K562 (cell line): ENCODE results near the gene MOCOS. TPM values are rescaled to one million over a fixed set of nuclear protein-coding genes. Genes with fewer than 3 reads are reported as not detected.
A peak's percentile ranks its signal among the peaks of the same experiment; 100 is the strongest.

Experiments used
- ATAC-seq: fragments of 200-7000 bp; cut with Tn5 transposase; 3 replicates; pipeline ENCODE4 v1.9.1; 2020; ENCODE audit warnings: moderate library complexity
- BruUV-seq: library from RNA; stranded (reverse); fragments of 400-500 nt; replicated peaks from 2 replicates; lab custom pipeline; 2021; lab: Mats Ljungman, UMichigan
- CTCF ChIA-PET: fragments of 300-600 bp; formaldehyde crosslinking; extraction: SDS; loops from one replicate; lab custom pipeline; 2021; ENCODE audit warnings: low intra/inter-chr PET ratio; lab: Yijun Ruan, JAX
- POLR2A ChIA-PET: fragments of 300-600, 350-650 bp; sonication (Branson Sonifier 250); formaldehyde crosslinking; extraction: SDS; loops from one replicate; lab custom pipeline; 2021; ENCODE audit warnings: antibody characterized with exemption, inconsistent platforms; lab: Yijun Ruan, JAX
- DNase-seq, 4 experiments: peaks; one replicate each; pipeline versions ENCODE4 v3.0.0 to v3.0.0-alpha.2; 2011 to 2018; ENCODE audit warnings: low spot score in 3 of 4, mixed read lengths in 3 of 4; ENCODE audit errors: extremely low read depth in 1 of 4
- FAIRE-seq: peaks from 2 replicates; lab custom pipeline; 2011; peaks lifted over from hg19 to GRCh38; lab: Jason Lieb, UNC
- H2AFZ ChIP-seq: 2 replicates; pipeline ENCODE4 v1.6.0; 2011; ENCODE audit warnings: low read depth, low read length, control low read depth, inconsistent platforms
- H3K27ac ChIP-seq: fragments of 200-600 bp; 3 replicates; pipeline ENCODE4 v1.8.0; 2011; ENCODE audit warnings: low read depth, mild to moderate bottlenecking, control low read depth, inconsistent platforms, low read length, moderate library complexity, mixed read lengths; ENCODE audit errors: extremely low read depth
- H3K27me3 ChIP-seq, 2 experiments: fragments of 300-600 bp in 1 of 2; 2 replicates in 1 of 2; 3 replicates in 1 of 2; pipeline versions ENCODE4 v1.6.0 to v1.8.0; 2011; ENCODE audit warnings: inconsistent platforms in 2 of 2, low read length in 2 of 2, mild to moderate bottlenecking in 1 of 2, mixed read lengths in 1 of 2, moderate library complexity in 1 of 2; ENCODE audit not compliant: control insufficient read depth in 2 of 2, insufficient read depth in 2 of 2
- H3K36me3 ChIP-seq: fragments of 300-600 bp; 3 replicates; pipeline ENCODE4 v1.8.0; 2011; ENCODE audit warnings: mild to moderate bottlenecking, low read length, inconsistent platforms; ENCODE audit not compliant: control insufficient read depth, insufficient read depth
- H3K4me1 ChIP-seq, 2 experiments: fragments of 200-600 bp in 1 of 2; replicated peaks in 1 of 2; 2 replicates in 1 of 2; 3 replicates in 1 of 2; pipeline versions ENCODE4 v1.5.1 to v1.8.0; 2011; ENCODE audit warnings: inconsistent platforms in 2 of 2, low read length in 2 of 2, mild to moderate bottlenecking in 1 of 2, mixed read lengths in 1 of 2, moderate library complexity in 1 of 2; ENCODE audit not compliant: control insufficient read depth in 2 of 2, insufficient read depth in 2 of 2
- H3K4me2 ChIP-seq: 2 replicates; pipeline ENCODE4 v1.6.1; 2011; ENCODE audit warnings: low read length, control low read depth, inconsistent platforms, mixed read lengths; ENCODE audit not compliant: insufficient read depth
- H3K4me3 ChIP-seq: fragments of 200-600 bp; sonication (generic), shearing (Covaris generic); 2 replicates; pipeline ENCODE4 v1.5.1; 2016; ENCODE audit warnings: control low read depth, inconsistent platforms
- H3K79me2 ChIP-seq: fragments of 200-600 bp; 3 replicates; pipeline ENCODE4 v1.8.0; 2011; ENCODE audit warnings: low read length, inconsistent platforms; ENCODE audit not compliant: control insufficient read depth, insufficient read depth
- H3K9ac ChIP-seq, 2 experiments: 2 replicates each; pipeline versions ENCODE4 v1.6.0 to v1.6.1; 2011; ENCODE audit warnings: low read depth in 2 of 2, low read length in 2 of 2, control low read depth in 1 of 2, inconsistent platforms in 1 of 2, mild to moderate bottlenecking in 1 of 2, mixed read lengths in 1 of 2; ENCODE audit not compliant: insufficient read depth in 1 of 2
- H3K9me1 ChIP-seq: one replicate; pipeline ENCODE4 v1.6.0; 2011; ENCODE audit warnings: inconsistent platforms, mild to moderate bottlenecking, low read length, moderate library complexity; ENCODE audit not compliant: control insufficient read depth, insufficient read depth
- H3K9me3 ChIP-seq: replicated peaks from 2 replicates; pipeline ENCODE4 v1.5.1; 2011; ENCODE audit warnings: low read depth, low read length, inconsistent platforms; ENCODE audit not compliant: control insufficient read depth, insufficient read depth
- H4K20me1 ChIP-seq: replicated peaks from 2 replicates; pipeline ENCODE4 v1.6.1; 2011; ENCODE audit warnings: low read length, inconsistent platforms, mixed read lengths; ENCODE audit not compliant: control insufficient read depth, insufficient read depth
- HSF4 ChIP-seq: fragments of 250-450 bp; sonication (Bioruptor Pico); IDR thresholded peaks from 2 replicates; pipeline ENCODE4 v2.1.2; 2022; ENCODE audit warnings: mild to moderate bottlenecking, moderate library complexity, borderline replicate concordance
- NEUROD1 ChIP-seq: fragments of 150-350 bp; IDR thresholded peaks from 2 replicates; pipeline ENCODE4 v1.6.1; 2014; ENCODE audit warnings: borderline replicate concordance, low read length, low read depth; ENCODE audit not compliant: partially characterized antibody
- RBM25 ChIP-seq: fragments of 200-400 bp; formaldehyde crosslinking; IDR thresholded peaks from 2 replicates; pipeline ENCODE4 v1.6.1; 2018; ENCODE audit warnings: low read length, low read depth, moderate library complexity; ENCODE audit not compliant: severe bottlenecking
- ZFP36 ChIP-seq: fragments of 150-350 bp; IDR thresholded peaks from 2 replicates; pipeline ENCODE4 v1.6.1; 2018; ENCODE audit warnings: low read length, low read depth; ENCODE audit not compliant: partially characterized antibody
- WGBS: fragments of 100-300 bp; shearing (Covaris generic); methylation state at CpG from one replicate; pipeline ENCODE4 v1.1.6; 2016; ENCODE audit warnings: low coverage, mixed read lengths; ENCODE audit not compliant: insufficient coverage; ENCODE audit errors: missing lambda C conversion rate; 5-methylcytosine and 5-hydroxymethylcytosine counted together
- in situ Hi-C: fragments of 300-500 bp; cut with MboI; formaldehyde crosslinking; loops from 4 replicates; pipeline ENCODE4 v1.15.0; 2018; ENCODE audit warnings: inconsistent platforms, mixed read lengths
- intact Hi-C: fragments of 100-400 bp; cut with micrococcal nuclease; formaldehyde crosslinking; loops from 2 replicates; pipeline ENCODE4 v1.14.2; 2022
- polyA plus RNA-seq, 8 experiments: library from polyadenylated mRNA; depleted of rRNA in 4 of 8; stranded (reverse) in 5 of 8; unstranded in 3 of 8; fragments of >200 nt; fragmentation: Nextera tagmentation in 2 of 8; fragmentation: Illumina TruSeq in 1 of 8; extraction: Ambion mirVana in 2 of 8; extraction: Trizol in 1 of 8; gene quantifications; 2 replicates each; pipeline versions ENCODE4 v1.2.1 to v1.2.3, GENCODE V29; 2011 to 2014; ENCODE audit warnings: inconsistent platforms in 1 of 8, missing spikeins in 1 of 8
- total RNA-seq, 7 experiments: library from RNA; depleted of rRNA in 6 of 7; stranded (reverse); fragments of >200 nt in 6 of 7; fragmentation: Illumina TruSeq in 2 of 7; extraction: Trizol in 2 of 7; gene quantifications; 2 replicates each; pipeline versions ENCODE4 v1.2.1 to v1.2.3, GENCODE V29; 2011 to 2021; ENCODE audit warnings: low replicate concordance in 1 of 7

MOCOS gene
- total and polyA plus RNA-seq, 9 of the 15 experiments (the other 6 are each of a cell fraction or from before 2014, with no cell fraction given), result 4.5 to 12.4 (median 9.1) TPM

DNA sequence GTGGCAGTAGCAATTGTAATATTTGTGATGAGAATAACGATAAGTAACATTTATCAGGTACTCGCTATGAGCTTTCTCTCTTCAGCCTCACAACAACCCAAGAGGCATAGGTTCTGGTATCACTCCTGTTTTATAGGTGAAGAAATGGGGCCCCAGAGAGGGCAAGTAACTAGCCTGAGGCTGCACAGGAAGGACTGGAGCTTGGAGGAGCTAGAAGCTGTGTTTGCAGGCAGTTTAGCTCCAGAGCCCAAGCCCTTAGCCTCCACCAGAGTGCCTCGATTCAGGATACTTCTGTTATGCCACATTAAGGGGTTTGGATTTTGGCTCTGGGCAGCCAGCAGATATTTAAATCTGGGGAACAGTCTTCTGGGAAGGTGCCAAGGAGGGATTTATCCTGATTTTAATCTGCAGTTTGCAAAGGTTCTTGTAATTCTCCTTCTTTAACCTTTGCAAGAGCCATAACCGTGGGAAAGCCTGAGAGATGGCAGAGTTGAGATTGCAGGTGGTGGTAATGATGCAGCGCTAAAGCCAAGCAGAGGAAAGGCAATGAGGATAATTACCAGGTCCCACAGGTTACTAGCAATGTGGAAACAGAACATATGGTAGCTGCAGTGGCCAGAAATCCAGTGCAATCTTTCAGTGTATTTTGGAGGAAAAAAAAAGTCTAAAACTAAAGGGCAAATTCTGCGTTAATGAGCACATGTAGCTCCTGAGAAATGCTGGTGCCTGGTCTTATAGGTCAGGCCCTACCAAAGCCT, 9.1 kb downstream of the MOCOS start:
- Histone ChIP-seq H2AFZ (no peak overlapping the region), H3K27me3 (no peaks in the 10 kb centered on the region), H3K4me3 (no peak overlapping the region), H3K9ac (no peak overlapping the region), H3K4me2 (no peak overlapping the region), H3K9me3 (no peaks in the 10 kb centered on the region), H3K4me1 (peaks cover 15 to 17% of the 10 kb centered on the region in 2 experiments; a peak in 4 of 5 replicates), H4K20me1 (peaks cover 12% of the 10 kb centered on the region; the same call in 1 of the 2 replicates), H3K36me3 (peaks cover 4% of the 10 kb centered on the region), H3K9me1 (peaks cover 4% of the 10 kb centered on the region), H3K79me2 (no peaks in the 10 kb centered on the region), H3K27ac (no peak overlapping the region)
- intact Hi-C loops (no loop called here), in situ Hi-C loops (no loop called here)
- CTCF ChIA-PET, result no interaction called here
- WGBS, result 65% methylated on average over 6 of the region's 6 CpGs
- FAIRE-seq (no peak), DNase-seq (no peak), ATAC-seq (no peak)
- TF ChIP-seq HSF4 (CRISPR knock-in tag), result no peak
- TF ChIP-seq ZFP36, result peak; percentile 44
- peak; percentile 38 for TF ChIP-seq RBM25
- TF ChIP-seq NEUROD1, result no peak
- POLR2A ChIA-PET, result interaction anchor here (0.7 to 1.6 kb wide), 4 partner anchors 16 to 111 kb away, joined by 3 to 4 read pairs (median 3); no protein-coding TSS in a partner anchor
- no TSS peak for BruUV-seq
